GM19099 (cell line): Measurements from ENCODE around the gene ZNF544.

Experiments used
- POLR2A ChIP-seq: IDR thresholded peaks from 3 replicates; pipeline ENCODE4 v1.6.1; 2011; ENCODE audit warnings: low read depth; ENCODE audit not compliant: insufficient read length; ENCODE audit errors: extremely low read depth

The ZNF544 gene

GRCh38 chr19:58228585-58229254 lies at the start of gene ZNF544:
ZNF544 (plus strand) TSS chr19:58228914; CDS start chr19:58244024, 15,110 bp downstream.
- TF ChIP-seq POLR2A: peak; percentile 93

DNA sequence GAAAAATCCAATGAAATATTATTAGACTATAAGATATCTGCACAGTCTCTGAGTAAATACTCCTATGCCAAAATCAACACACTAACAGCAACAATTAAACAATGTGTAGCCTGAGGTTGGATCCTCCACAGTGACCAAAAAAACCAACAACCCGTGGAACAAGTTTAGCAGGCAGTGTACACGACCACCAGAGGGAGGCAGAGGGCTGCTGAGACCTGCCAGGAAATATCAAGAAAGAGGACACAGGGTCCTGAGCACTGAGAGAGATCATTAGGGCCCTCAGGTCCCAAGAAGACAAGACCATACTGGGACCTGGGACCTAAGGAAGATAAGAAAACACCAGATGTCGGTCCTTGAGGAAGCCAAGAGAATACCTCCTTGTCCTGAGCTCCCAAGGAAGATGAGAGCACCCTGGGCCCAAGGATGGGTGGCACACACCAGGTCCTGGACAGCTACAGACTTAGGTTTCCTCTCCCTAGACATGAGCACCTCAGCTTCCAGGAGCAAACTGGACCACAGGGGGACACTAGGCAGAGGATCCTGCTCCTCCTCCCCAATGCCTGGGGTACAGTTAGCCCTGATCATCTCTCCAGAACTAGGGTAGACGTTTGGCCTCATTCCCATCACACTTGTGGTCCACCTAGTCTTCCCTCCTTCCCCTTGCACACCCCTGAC lies 46.7 kb upstream of the ZNF544 start:
- no peak for TF ChIP-seq POLR2A

GRCh38 chr19:58182577-58182988 lies 46.1 kb upstream of the ZNF544 start:
- no peak for TF ChIP-seq POLR2A

DNA sequence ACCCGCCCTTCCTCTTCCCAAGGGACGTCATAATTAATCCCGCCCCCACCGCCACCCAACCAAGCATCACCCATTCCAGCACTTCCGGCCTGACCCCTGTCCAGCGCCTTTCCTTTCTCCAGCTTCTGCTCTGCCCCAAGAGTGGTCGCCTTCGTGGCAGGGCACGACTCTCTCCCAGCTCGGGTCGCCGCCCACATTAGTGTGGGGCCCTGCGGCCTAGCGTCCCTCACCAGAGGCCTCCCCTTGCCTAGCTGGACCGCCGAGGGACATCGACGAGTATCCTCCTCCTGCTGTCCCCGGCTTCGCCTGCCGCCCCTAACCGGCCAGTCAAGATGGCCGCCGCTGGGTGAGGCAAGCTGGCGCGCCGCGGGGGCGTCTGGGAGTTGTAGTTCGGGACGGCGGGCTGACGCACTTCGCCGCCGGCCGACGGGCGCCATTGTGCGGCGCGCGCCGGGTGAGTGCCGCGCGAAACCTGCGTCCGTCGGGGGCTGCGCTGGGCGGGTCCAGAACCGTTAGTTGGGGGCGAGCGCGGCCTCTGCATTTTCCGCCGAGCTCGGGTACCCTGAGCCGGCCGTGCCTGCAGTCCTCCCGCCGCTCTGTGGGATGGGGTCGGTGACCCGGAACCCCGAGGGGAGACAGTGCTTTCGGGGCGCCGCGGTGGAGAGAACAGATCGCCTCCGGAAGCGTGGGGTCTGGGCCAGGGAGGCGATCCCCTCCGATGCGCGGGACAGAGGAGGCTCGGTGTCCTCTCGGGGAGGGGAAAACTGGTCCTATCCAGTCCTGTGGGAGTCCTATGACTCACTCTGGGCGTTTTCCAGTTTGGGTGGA lies 45.5 kb upstream of the ZNF544 start, which contains the start of gene ZNF274:
Gene ZNF274, plus strand, starts transcription at position 73 of the 828 bp plus-strand sequence. CDS start 905 bp downstream, outside the sequence.
- peak; percentile 92 for TF ChIP-seq POLR2A

- no peak for TF ChIP-seq POLR2A
These were observed 44.9 kb upstream of the ZNF544 start for GRCh38 chr19:58183817-58184215.

DNA sequence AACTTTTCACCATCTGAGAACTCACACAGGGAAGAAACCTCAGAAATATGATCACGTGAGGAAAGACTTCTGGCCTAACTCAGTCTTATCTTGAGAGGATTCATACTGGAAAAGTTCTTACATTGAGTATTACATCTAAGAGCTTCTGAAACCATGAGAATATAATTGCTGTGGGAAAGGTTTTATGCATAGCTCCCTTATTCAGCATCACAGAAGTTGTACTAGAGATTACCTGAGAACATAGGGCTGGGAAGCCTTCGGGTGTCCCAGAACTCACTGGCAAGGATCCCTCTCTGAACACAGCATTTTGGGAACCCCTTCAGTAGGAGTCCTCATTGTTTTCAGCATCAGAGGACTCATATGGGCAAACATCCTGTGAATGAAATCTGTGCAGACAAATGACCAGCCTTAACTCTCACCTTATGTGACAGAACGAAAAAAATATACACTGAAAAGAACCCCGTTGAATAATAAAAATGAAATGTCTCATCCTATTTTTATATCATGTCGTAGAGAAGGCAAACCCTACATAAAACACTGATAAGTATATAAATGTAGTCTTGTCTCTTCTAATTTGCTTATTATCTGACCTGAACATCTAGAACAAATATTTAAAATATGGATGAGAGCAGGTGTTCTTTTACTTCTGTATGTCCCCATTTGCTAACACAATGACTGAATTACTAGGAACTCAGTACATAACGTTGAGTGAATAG lies 31.7 kb upstream of the ZNF544 start:
- no peak for TF ChIP-seq POLR2A

DNA sequence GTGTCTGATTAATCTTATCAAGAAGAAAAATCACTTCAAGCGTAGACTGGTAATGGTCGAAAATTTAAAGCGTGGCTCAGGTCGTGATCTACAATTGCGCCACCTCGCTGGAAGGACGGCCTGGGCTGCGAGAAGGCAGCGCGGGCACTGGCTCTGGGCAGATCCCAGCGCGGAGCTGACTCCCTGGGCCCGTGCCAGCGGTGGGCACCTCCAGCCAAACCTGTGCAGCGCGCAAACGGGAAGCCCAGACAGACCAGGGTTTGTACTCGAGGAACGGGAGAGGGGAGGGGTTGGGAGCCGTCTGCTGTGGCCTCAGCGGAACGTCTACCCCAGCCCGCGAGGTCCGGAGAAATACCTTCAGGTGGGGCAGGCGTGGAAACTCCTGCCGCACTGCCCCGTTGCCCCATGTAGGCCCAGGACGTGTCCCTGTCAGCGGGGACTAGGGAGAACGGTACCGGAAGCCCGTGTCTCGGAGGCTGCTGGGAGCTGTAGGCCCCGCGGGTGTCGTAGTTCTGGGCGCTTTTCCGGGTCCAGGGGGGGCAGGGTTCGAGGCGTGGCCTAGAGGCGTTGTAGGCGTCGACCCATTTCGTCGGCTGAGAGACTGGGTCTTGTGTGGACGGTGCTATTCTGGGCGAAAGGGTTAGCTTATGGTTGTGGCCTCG lies 24.8 kb upstream of the ZNF544 start:
- TF ChIP-seq POLR2A: no peak

DNA sequence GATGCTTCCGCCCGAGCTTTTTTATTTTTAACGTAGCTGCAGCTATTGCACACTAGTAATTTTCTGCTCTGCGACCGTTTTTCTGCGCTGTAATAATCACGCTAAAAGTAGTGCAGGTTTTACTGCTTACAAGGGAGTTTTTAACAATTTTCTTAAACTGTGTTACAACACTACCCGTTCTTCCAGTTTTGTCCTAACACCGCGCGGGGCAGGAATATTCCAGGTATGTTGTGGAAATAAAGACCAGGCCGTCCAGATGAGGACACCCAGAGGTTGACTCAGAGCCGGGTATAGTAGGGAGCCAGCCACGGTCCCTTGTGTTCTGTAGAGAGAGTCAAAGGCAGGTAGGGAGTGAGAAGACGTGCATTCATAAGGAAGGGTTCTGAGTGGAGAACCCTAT lies 24.1 kb upstream of the ZNF544 start:
- no peak for TF ChIP-seq POLR2A

DNA sequence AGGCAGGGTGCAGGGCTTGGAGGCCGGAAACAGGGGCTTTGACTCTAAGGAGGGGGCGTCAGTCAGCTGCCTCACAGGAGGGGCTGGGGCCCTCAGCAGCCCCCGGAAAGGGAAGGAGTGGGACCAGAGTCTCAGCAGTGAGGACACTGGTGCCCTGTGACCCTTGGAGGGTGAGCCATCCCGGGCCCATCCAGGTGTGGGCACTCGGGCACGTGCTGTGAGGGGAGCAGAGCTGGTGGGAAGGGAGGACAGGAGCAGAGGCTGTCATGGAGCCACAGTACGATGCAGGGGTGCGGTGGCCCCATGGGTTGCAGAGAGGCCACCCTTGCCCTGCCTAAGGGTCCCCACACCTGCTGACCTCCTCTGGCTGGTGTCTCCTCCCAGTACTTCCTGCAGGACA lies 19.1 kb upstream of the ZNF544 start:
- TF ChIP-seq POLR2A: no peak

GRCh38 chr19:58212336-58213074 lies 16.2 kb upstream of the ZNF544 start:
- no peak for TF ChIP-seq POLR2A

GRCh38 chr19:58213075-58213369 lies 15.7 kb upstream of the ZNF544 start:
- TF ChIP-seq POLR2A: no peak

DNA sequence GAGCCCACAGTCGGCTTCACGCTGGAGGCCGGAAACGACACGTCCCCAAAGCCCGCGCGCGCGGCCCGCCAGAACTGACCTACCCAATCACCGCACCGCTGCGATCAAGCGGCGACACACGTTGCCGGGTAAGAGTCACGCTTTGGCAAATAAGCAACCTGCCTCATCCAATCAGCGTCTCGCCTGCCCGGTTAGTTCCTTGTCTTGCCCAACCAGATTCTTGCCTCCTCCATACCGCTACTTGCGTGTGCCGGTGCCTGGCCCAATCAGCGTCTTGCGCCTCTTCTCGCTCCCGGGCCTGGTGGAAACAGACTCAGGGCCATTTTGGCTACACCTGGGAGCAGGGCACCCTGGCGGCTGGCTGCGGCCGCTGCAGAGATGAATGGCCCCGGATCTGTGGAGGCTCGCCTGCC lies 11.6 kb upstream of the ZNF544 start:
- no peak for TF ChIP-seq POLR2A

- TF ChIP-seq POLR2A: no peak
These were observed 10.9 kb upstream of the ZNF544 start for GRCh38 chr19:58217607-58218391.
